Neuron (in vitro differentiated cells): ENCODE data around the gene SLC2A1.

Experiments used
- H2AFZ ChIP-seq: one replicate; pipeline ENCODE4 v1.6.1; 2013; ENCODE audit warnings: low read depth, mild to moderate bottlenecking, inconsistent platforms, low read length, moderate library complexity
- H3K27me3 ChIP-seq: one replicate; pipeline ENCODE4 v1.6.1; 2013; ENCODE audit warnings: low read length; ENCODE audit not compliant: insufficient read depth
- H3K36me3 ChIP-seq: one replicate; pipeline ENCODE4 v1.6.1; 2013; ENCODE audit warnings: low read length; ENCODE audit not compliant: insufficient read depth
- H3K4me1 ChIP-seq: one replicate; pipeline ENCODE4 v1.6.1; 2013; ENCODE audit warnings: low read length; ENCODE audit not compliant: insufficient read depth
- H3K4me3 ChIP-seq: 2 replicates; pipeline ENCODE4 v1.5.1; 2013; ENCODE audit warnings: mild to moderate bottlenecking, low read length, moderate library complexity
- H3K9me3 ChIP-seq: one replicate; pipeline ENCODE4 v1.6.1; 2013; ENCODE audit warnings: low read length

The SLC2A1 gene

GRCh38 chr1:42949312-42950115 lies 9.2 kb downstream of the SLC2A1 start:
- Histone ChIP-seq H3K4me3 (no peak overlapping the region), H3K9me3 (no peaks in the 10 kb centered on the region), H3K36me3 (peaks cover 75% of the 10 kb centered on the region), H3K4me1 (peaks cover 55% of the 10 kb centered on the region), H3K27me3 (no peaks in the 10 kb centered on the region), H2AFZ (no peak overlapping the region)

DNA sequence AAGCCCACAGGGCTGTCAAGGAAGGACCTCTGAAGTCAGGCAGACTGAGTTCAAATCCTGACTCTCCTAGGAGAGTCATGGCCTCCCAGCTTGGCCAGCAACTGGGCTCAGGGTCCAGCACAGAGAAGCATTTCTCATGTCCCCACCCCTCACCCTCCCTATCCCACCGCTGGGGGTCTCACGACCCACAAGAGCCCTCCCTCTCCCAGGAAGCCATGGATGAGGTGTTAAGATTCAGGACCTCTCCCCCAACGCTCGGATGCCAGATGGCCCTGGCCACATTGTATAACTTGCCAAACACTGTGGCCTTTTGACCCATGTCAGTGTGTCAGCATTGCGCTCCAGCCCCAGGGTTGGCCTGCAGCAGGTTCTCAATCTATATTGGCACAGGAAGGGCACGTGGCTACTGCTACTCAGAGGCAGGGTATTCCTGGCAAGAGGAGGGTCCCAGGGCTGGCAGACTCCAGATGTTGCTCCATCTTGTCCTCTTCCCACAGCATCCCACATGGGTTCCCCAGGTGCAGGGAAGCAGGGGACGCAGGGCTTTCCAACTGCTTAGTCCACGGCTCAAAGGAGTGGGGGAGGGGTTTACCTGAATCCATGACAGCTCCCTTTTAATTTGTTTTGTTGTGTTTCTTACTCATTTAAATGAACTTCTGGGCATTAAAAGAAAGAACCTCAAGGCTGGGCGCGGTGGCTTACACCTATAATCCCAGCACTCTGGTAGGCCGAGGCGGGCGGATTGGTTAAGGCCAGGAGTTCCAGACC lies 10.5 kb downstream of the SLC2A1 start:
- peaks cover 77% of the 10 kb centered on the region for H3K36me3 ChIP-seq
- H2AFZ ChIP-seq = no peak overlapping the region
- H3K4me3 ChIP-seq = no peak overlapping the region
- H3K27me3 ChIP-seq = no peaks in the 10 kb centered on the region
- peaks cover 47% of the 10 kb centered on the region for H3K4me1 ChIP-seq
- no peaks in the 10 kb centered on the region for H3K9me3 ChIP-seq

GRCh38 chr1:42947117-42947516 lies 11.6 kb downstream of the SLC2A1 start:
- no peaks in the 10 kb centered on the region for H3K27me3 ChIP-seq
- peaks cover 77% of the 10 kb centered on the region for H3K36me3 ChIP-seq
- H2AFZ ChIP-seq = no peak overlapping the region
- no peaks in the 10 kb centered on the region for H3K9me3 ChIP-seq
- no peak overlapping the region for H3K4me3 ChIP-seq
- H3K4me1 ChIP-seq = peaks cover 44% of the 10 kb centered on the region

DNA sequence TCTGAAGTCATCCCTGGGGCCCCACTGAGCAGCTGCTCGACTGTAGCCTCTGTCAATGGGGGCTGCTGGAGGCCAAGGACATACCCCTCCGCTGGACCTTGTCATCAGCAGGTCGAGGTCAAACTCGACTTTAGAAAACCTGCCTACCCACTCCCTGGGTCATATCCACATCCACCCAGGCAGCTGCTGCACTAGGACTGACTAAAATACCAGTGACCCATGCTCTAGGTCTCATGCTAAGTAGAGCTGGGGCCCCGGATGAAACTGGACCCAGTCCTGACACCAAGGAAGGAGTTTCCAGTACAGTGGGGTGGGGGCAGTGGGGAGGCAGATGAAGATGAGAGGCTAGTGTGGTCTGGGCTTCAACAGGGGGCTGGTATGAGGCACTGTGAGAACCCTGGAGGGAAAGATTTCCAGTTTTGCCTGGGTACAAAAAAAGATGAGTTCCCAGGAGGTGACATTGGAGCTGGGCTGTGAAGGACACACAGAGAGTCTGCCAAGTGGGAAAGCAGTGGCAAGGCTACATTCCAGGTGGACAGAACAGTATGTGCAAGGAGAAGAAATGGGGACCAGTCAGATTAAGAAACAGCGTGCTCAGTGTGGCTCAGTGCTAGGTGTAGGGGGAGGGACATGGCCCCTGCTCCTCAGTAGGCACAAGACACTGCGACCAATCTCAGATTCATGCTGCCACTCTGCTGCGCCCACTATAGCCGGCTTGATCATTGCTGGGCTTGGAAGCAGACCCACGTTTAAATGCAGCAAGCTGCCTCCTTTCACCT lies 12.4 kb downstream of the SLC2A1 start:
- H3K36me3 ChIP-seq = peaks cover 77% of the 10 kb centered on the region
- H3K9me3 ChIP-seq = no peaks in the 10 kb centered on the region
- H3K4me1 ChIP-seq = peaks cover 52% of the 10 kb centered on the region

GRCh38 chr1:42945164-42945563 lies 13.5 kb downstream of the SLC2A1 start:
- peaks cover 57% of the 10 kb centered on the region for H3K4me1 ChIP-seq

More for the DNA sequence above, 12.4 kb downstream of the SLC2A1 start:
- H2AFZ ChIP-seq = no peak overlapping the region
- H3K27me3 ChIP-seq = no peaks in the 10 kb centered on the region
- no peak overlapping the region for H3K4me3 ChIP-seq

DNA sequence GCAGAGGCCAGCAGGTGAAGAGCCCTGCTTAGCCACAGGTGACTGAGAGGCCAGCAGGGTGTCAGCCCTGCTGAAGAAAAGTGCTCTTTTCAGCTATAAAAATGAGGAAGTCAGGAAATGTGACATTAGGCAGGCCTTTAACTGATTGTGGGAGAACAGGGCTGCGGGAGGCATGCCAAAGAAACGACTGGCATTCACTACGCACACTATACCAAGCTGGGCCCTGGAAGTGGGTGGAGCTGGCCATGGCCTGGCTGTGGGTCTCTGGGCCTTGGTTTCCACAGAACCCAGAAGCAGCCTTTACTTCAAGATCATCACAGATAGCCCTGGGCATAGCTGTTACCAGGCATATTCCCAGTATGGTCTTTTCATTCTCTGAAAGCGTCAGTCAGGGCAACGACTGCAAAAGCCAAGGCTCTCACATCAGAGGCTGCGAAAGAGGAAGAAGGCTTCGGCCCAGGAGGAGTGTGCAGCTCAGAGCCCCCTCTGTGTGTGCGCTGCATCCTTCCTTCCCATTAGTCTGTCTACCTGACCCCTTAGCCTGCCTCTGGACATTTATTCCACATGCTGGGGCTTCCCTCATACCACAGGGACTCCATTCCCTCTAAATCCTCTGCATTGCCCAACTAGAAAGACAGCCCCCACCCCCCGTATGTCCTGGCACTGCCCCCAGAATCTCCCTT lies 14.3 kb downstream of the SLC2A1 start:
- Histone ChIP-seq H3K36me3 (peaks cover 80% of the 10 kb centered on the region), H3K4me1 (peaks cover 52% of the 10 kb centered on the region), H2AFZ (no peak overlapping the region), H3K4me3 (no peak overlapping the region), H3K9me3 (no peaks in the 10 kb centered on the region), H3K27me3 (no peaks in the 10 kb centered on the region)

More at GRCh38 chr1:42945164-42945563, 13.5 kb downstream of the SLC2A1 start:
- Histone ChIP-seq H3K4me3 (no peak overlapping the region), H2AFZ (no peak overlapping the region), H3K36me3 (peaks cover 79% of the 10 kb centered on the region), H3K27me3 (no peaks in the 10 kb centered on the region), H3K9me3 (no peaks in the 10 kb centered on the region)

- peaks cover 82% of the 10 kb centered on the region for H3K36me3 ChIP-seq
These were observed 14.9 kb downstream of the SLC2A1 start for GRCh38 chr1:42943728-42944127.

DNA sequence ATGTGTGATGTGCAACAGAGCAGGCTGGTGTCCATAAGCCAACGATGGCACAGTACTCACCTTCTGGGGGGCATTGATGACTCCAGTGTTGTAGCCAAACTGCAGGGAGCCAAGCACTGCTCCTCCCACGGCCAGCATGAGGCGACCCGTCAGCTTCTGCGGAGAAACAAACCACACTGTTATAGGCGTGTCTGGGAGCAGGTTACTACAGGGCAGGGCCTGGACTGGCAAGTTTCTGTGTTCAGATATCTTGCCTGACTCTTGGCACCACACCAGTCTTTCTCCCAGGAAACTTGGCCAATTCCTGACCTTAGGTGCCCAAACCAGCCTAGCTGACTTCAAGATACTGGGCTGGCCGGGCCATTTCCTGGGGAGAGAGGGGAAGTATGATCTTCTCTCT lies 15.5 kb downstream of the SLC2A1 start:
- Histone ChIP-seq H3K36me3 (peaks cover 86% of the 10 kb centered on the region), H2AFZ (no peak overlapping the region), H3K4me3 (no peak overlapping the region), H3K27me3 (no peaks in the 10 kb centered on the region), H3K9me3 (no peaks in the 10 kb centered on the region), H3K4me1 (peaks cover 46% of the 10 kb centered on the region)

More at GRCh38 chr1:42943728-42944127, 14.9 kb downstream of the SLC2A1 start:
- Histone ChIP-seq H3K4me1 (peaks cover 49% of the 10 kb centered on the region), H2AFZ (no peak overlapping the region), H3K9me3 (no peaks in the 10 kb centered on the region), H3K4me3 (no peak overlapping the region), H3K27me3 (no peaks in the 10 kb centered on the region)

DNA sequence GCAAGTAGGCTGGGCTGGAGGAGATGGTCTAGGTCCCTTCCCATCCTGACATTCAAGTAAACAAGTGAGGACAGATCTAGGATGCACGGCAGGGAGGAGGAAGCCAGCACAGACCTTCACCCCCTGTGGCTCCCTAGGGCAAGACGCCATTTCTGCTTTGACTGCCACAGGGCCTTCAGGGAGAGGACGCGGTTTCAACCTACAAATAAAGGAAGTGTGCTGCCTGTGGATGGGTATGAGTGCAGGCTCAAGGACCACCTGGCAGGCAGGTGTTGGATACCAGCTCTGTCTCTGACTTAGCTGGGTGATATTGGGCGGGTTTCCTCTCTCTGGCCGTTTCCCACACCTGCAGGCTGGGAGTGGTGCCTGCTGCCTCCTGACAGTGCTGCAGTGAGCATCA lies 16.2 kb downstream of the SLC2A1 start:
- peaks cover 39% of the 10 kb centered on the region for H3K4me1 ChIP-seq
- H3K9me3 ChIP-seq = no peaks in the 10 kb centered on the region
- peaks cover 86% of the 10 kb centered on the region for H3K36me3 ChIP-seq
- no peak overlapping the region for H2AFZ ChIP-seq
- no peak overlapping the region for H3K4me3 ChIP-seq
- no peaks in the 10 kb centered on the region for H3K27me3 ChIP-seq

GRCh38 chr1:42941640-42942330 lies 16.9 kb downstream of the SLC2A1 start:
- H3K27me3 ChIP-seq = no peaks in the 10 kb centered on the region
- no peaks in the 10 kb centered on the region for H3K9me3 ChIP-seq
- H3K36me3 ChIP-seq = peaks cover 86% of the 10 kb centered on the region
- H3K4me3 ChIP-seq = no peak overlapping the region
- H3K4me1 ChIP-seq = peaks cover 32% of the 10 kb centered on the region
- H2AFZ ChIP-seq = no peak overlapping the region

GRCh38 chr1:42940851-42941639 lies 17.6 kb downstream of the SLC2A1 start:
- Histone ChIP-seq H2AFZ (no peak overlapping the region), H3K27me3 (no peaks in the 10 kb centered on the region), H3K36me3 (peaks cover 88% of the 10 kb centered on the region), H3K4me3 (no peak overlapping the region), H3K9me3 (no peaks in the 10 kb centered on the region), H3K4me1 (peaks cover 25% of the 10 kb centered on the region)
